ENCODE results near the gene TP53AIP1.

TP53AIP1 gene

DNA sequence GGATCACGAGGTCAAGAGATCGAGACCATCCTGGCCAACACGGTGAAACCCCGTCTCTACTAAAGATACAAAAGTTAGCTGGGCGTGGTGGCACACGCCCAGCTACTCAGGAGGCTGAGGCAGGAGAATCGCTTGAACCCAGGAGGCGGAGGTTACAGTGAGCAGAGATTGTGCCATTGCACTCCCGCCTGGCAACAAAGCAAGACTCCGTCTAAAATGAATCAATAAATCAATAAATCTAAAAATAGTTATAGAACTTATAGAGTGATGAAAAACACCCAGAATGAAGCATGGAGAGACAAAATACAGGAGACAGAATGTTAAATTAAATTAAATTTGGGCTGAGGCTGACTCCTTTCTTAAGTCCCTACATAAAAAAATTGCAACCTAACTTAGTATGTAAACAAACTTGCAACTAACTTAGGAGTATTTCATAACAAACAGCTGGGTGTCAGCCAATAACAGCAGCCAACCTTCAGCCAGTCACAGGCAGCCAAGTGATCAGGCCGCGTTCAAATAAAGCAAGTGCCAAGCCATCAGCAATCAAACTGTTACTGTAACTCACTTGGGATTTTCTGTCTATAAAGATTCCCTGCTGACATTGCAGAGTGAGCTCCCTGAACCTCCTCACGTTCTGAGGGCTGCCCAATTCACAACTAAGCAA is 7.3 kb upstream of the TP53AIP1 start:
- no peaks in the 10 kb centered on the region for H3K4me1 Mint-ChIP-seq

DNA sequence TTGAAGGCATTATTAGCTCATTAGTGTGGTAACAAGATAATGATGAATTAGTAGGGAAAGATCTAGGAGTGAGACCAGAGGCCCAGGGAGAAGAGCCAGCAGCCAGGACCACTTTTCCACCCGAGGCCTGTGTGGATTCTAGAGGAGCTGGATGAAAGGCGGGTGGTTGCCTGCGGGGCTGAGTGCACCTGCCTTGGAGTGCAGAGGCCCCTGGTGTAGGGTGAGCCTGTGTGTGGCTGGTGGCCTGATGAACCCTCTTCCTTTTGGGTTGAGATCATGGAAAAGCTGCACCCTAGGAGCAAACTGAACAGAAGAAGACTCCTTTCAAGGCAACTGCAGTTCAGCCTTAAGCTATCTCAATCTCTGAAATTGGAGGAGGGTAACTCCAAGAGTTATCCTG is 5.9 kb upstream of the TP53AIP1 start:
- Mint-ChIP-seq H3K36me3 (ENCODE audit: low read depth) (no peaks in the 10 kb centered on the region), H3K4me3 (no peak overlapping the region), H3K27me3 (ENCODE audit: low read depth) (peaks cover 11% of the 10 kb centered on the region), H3K9me3 (no peaks in the 10 kb centered on the region), H3K27ac (no peak overlapping the region), H3K4me1 (peaks cover 9% of the 10 kb centered on the region)
- TF ChIP-seq, protein P1, sequence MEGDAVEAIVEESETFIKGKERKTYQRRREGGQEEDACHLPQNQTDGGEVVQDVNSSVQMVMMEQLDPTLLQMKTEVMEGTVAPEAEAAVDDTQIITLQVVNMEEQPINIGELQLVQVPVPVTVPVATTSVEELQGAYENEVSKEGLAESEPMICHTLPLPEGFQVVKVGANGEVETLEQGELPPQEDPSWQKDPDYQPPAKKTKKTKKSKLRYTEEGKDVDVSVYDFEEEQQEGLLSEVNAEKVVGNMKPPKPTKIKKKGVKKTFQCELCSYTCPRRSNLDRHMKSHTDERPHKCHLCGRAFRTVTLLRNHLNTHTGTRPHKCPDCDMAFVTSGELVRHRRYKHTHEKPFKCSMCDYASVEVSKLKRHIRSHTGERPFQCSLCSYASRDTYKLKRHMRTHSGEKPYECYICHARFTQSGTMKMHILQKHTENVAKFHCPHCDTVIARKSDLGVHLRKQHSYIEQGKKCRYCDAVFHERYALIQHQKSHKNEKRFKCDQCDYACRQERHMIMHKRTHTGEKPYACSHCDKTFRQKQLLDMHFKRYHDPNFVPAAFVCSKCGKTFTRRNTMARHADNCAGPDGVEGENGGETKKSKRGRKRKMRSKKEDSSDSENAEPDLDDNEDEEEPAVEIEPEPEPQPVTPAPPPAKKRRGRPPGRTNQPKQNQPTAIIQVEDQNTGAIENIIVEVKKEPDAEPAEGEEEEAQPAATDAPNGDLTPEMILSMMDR (IDR thresholded peaks at IDR 0.05; ENCODE audit: unreplicated experiment in 3 of 3), result peak in 1 of 3 experiments; percentile 12

More for the DNA sequence above, 7.3 kb upstream of the TP53AIP1 start:
- Mint-ChIP-seq H3K27me3 (ENCODE audit: low read depth) (peaks cover 3% of the 10 kb centered on the region), H3K4me3 (no peak overlapping the region), H3K9me3 (no peaks in the 10 kb centered on the region), H3K36me3 (ENCODE audit: low read depth) (no peaks in the 10 kb centered on the region), H3K27ac (no peak overlapping the region)
- TF ChIP-seq, protein P1 (IDR thresholded peaks at IDR 0.05; ENCODE audit: unreplicated experiment in 3 of 3), result no peak

DNA sequence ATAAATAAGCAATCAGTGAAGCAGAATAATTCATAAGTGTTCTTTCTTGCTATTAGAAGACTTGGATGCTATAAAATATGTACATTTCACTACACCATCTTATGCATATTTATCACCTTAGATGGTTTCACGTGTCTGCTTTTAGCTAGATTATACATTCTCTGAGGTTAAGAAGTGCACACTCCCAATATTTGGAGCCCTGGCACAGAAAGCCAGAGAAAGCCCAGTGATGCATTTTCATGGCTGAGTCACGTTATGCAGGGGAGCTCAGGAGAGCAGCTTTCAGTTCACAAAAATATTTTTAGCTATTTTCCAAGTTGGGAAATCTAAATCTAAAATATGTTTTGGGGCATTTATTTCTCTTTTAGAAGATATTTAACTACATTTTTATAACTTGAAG is 5.1 kb upstream of the TP53AIP1 start:
- H3K4me1 Mint-ChIP-seq, result peaks cover 14% of the 10 kb centered on the region
- TF ChIP-seq, protein P1 (IDR thresholded peaks at IDR 0.05; ENCODE audit: unreplicated experiment in 3 of 3), result no peak
- H3K27ac Mint-ChIP-seq, result no peak overlapping the region
- no peaks in the 10 kb centered on the region for H3K9me3 Mint-ChIP-seq
- peaks cover 13% of the 10 kb centered on the region for H3K27me3 Mint-ChIP-seq (ENCODE audit: low read depth)
- H3K36me3 Mint-ChIP-seq (ENCODE audit: low read depth), result no peaks in the 10 kb centered on the region
- H3K4me3 Mint-ChIP-seq, result no peak overlapping the region

DNA sequence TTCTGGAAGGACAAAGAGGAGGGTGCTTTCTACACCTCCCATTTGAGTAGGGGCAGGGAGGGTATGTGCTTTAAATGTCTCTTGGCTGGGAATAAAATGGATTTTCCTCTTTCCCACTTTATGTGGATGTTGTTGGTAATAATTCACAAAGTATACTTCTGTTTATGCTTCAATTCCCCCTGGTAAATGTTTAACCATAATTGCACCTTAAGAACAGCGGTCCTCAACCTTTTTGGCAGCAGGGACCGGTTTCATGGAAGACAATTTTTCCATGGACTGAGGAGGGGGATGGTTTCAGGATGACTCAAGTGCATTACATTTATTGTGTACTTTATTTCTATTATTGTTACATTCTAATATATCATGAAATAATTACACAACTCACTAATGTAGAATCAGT is 4.0 kb upstream of the TP53AIP1 start:
- Mint-ChIP-seq H3K27ac (peak overlapping the region in 1 of 3 experiments; percentile 58), H3K9me3 (no peaks in the 10 kb centered on the region), H3K4me1 (peaks cover 14% of the 10 kb centered on the region), H3K27me3 (ENCODE audit: low read depth) (peaks cover 13% of the 10 kb centered on the region), H3K36me3 (ENCODE audit: low read depth) (no peaks in the 10 kb centered on the region), H3K4me3 (no peak overlapping the region)
- TF ChIP-seq, protein P1 (IDR thresholded peaks at IDR 0.05; ENCODE audit: unreplicated experiment in 3 of 3), result no peak

DNA sequence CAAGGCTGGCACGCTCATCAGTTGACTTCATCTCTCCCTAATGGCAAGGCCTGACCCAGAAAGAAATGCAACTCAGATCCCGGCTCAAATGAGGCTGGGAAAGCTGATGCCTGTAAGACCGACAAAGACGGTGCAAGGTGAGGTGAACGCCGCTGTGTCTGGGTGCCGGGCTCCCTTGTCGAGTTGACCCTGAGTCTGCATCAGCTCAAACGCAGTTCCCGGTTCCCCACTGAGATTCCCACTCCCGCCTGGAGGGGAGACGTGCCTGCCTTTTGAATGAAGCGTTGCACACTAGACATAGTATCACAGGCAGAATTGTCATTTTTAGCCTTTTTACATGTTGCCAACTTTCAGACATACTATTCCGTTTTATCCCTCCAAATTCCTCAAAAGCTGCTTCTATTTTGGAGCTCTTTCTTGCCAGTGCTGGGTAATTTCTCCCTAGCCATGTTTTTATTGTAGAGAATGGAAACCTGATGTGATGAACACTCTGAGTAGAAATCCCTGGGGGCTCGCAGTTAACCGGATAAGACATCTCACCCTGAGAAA is 831 bp upstream of the TP53AIP1 start:
- Mint-ChIP-seq H3K4me1 (peaks cover 37% of the 10 kb centered on the region), H3K27ac (no peak overlapping the region), H3K9me3 (no peaks in the 10 kb centered on the region), H3K4me3 (no peak overlapping the region), H3K36me3 (ENCODE audit: low read depth) (no peaks in the 10 kb centered on the region), H3K27me3 (ENCODE audit: low read depth) (peaks cover 22% of the 10 kb centered on the region)
- TF ChIP-seq, protein P1 (IDR thresholded peaks at IDR 0.05; ENCODE audit: unreplicated experiment in 3 of 3), result no peak

DNA sequence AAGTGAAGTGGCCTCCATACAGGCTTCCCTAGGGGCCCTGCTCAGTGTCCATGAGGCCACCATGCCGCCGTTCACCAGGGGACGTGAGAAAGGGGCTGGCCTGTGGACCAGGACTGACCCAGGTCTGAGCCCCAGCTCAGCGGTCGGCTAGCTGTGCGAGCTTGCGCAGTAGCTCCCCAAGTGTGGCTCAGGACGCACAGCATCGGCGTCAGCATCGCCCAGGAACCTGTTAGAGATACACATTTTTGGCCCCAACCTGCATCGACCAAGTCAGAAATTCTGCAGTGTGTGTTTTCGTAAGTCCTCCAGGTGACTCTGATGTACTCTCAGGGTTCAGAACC is 429 bp downstream of the TP53AIP1 start:
- Mint-ChIP-seq H3K27ac (no peak overlapping the region), H3K4me1 (peaks cover 45% of the 10 kb centered on the region), H3K4me3 (no peak overlapping the region), H3K27me3 (ENCODE audit: low read depth) (peaks cover 30% of the 10 kb centered on the region), H3K36me3 (ENCODE audit: low read depth) (no peaks in the 10 kb centered on the region), H3K9me3 (no peaks in the 10 kb centered on the region)
- TF ChIP-seq, protein P1 (IDR thresholded peaks at IDR 0.05; ENCODE audit: unreplicated experiment in 3 of 3), result no peak
